PC-9 (cell line): ENCODE data around the gene METTL8. TPM values are rescaled to one million over a fixed set of nuclear protein-coding genes. Genes with fewer than 3 reads are reported as not detected.

Experiments used
- BruUV-seq: library from RNA; stranded (reverse); fragments of 400-500 nt; replicated peaks from 2 replicates; lab custom pipeline; 2021; lab: Mats Ljungman, UMichigan
- CTCF ChIA-PET: fragments of 300-600 bp; sonication (Branson Sonifier 250); formaldehyde crosslinking; loops from one replicate; lab custom pipeline; 2022; ENCODE audit warnings: antibody characterized with exemption; lab: Charles Lee
- POLR2A ChIA-PET: fragments of 300-600 bp; sonication (Branson Sonifier 250); formaldehyde crosslinking; loops from one replicate; lab custom pipeline; 2022; ENCODE audit warnings: antibody characterized with exemption; ENCODE audit not compliant: unreplicated experiment; lab: Charles Lee
- DNase-seq, 2 experiments: peaks; one replicate each; pipeline versions ENCODE4 v3.0.0 to v3.0.0-alpha.2; 2015 to 2022; ENCODE audit warnings: mixed read lengths in 1 of 2
- H2AFZ ChIP-seq: fragments of 200-600 bp; sonication (generic); 2 replicates; pipeline ENCODE4 v1.8.1; 2017; ENCODE audit warnings: antibody characterized with exemption
- H3F3A ChIP-seq: fragments of 200-600 bp; sonication (generic); 2 replicates; pipeline ENCODE4 v1.8.1; 2017; ENCODE audit warnings: antibody characterized with exemption, mild to moderate bottlenecking, low read depth; ENCODE audit not compliant: insufficient read depth
- H3K27ac ChIP-seq: fragments of 200-600 bp; sonication (generic); 2 replicates; pipeline ENCODE4 v1.6.1; 2016; ENCODE audit warnings: mixed run types
- H3K27me3 ChIP-seq: fragments of 200-600 bp; sonication (generic); 2 replicates; pipeline ENCODE4 v1.6.1; 2016; ENCODE audit warnings: low read depth, mixed run types; ENCODE audit not compliant: insufficient read depth
- H3K36me3 ChIP-seq: fragments of 200-600 bp; sonication (generic); 2 replicates; pipeline ENCODE4 v1.6.1; 2016; ENCODE audit warnings: low read depth, mixed run types
- H3K4me1 ChIP-seq: fragments of 200-600 bp; sonication (generic); replicated peaks from 2 replicates; pipeline ENCODE4 v1.6.1; 2016; ENCODE audit warnings: mixed run types; ENCODE audit not compliant: insufficient read depth
- H3K4me2 ChIP-seq: fragments of 200-600 bp; sonication (generic); 2 replicates; pipeline ENCODE4 v1.6.1; 2017; ENCODE audit warnings: mixed run types
- H3K4me3 ChIP-seq: fragments of 200-600 bp; sonication (generic); 2 replicates; pipeline ENCODE4 v1.6.1; 2016; ENCODE audit warnings: mixed run types
- H3K79me2 ChIP-seq: fragments of 200-600 bp; sonication (generic); 2 replicates; pipeline ENCODE4 v1.6.1; 2017; ENCODE audit warnings: low read depth, mixed run types
- H3K9me2 ChIP-seq: fragments of 200-600 bp; sonication (generic); 2 replicates; pipeline ENCODE4 v1.8.1; 2017; ENCODE audit warnings: mild to moderate bottlenecking; ENCODE audit not compliant: insufficient read depth
- H3K9me3 ChIP-seq: fragments of 200-600 bp; sonication (generic); 2 replicates; pipeline ENCODE4 v1.8.1; 2016; ENCODE audit warnings: low read depth; ENCODE audit not compliant: insufficient read depth
- H4K20me1 ChIP-seq: fragments of 200-600 bp; sonication (generic); 2 replicates; pipeline ENCODE4 v1.8.1; 2017; ENCODE audit not compliant: insufficient read depth
- CTCF ChIP-seq: fragments of 200-600 bp; sonication (generic); conservative IDR thresholded peaks from 2 replicates; pipeline ENCODE4 v1.6.1; 2017; ENCODE audit warnings: mixed run types, antibody characterized with exemption, mild to moderate bottlenecking, moderate library complexity
- EZH2 ChIP-seq: fragments of 200-600 bp; sonication (generic); IDR thresholded peaks from 2 replicates; pipeline ENCODE4 v1.8.0; 2017; ENCODE audit warnings: antibody characterized with exemption, low read depth
- intact Hi-C: fragments of 100-400 bp; cut with micrococcal nuclease; formaldehyde crosslinking; loops from one replicate; pipeline ENCODE4 v1.10.0; 2022; ENCODE audit not compliant: unreplicated experiment
- total RNA-seq: library from RNA; stranded (reverse); gene quantifications from 2 replicates; pipeline ENCODE4 v1.2.3, GENCODE V29; 2021

METTL8 gene
- total RNA-seq, 1 experiment from 2014 or later: 21.8 TPM

GRCh38 chr2:171412571-171413175 lies 21.1 kb downstream of the METTL8 start:
- no peak for TF ChIP-seq EZH2
- no peak for TF ChIP-seq CTCF
- no peaks in the 10 kb centered on the region for H3K27me3 ChIP-seq
- intact Hi-C loops: loop anchor here (5.0 kb wide), 1 partner anchor 380 kb away; no protein-coding TSS in a partner anchor
- H3K4me1 ChIP-seq: peaks cover 22% of the 10 kb centered on the region
- ChIA-PET POLR2A (no interaction called here), CTCF (interaction anchor here (0.7 kb wide), 1 partner anchor 276 kb away, joined by 4 read pairs; no protein-coding TSS in a partner anchor)
- H3K79me2 ChIP-seq: peaks cover 9% of the 10 kb centered on the region
- H4K20me1 ChIP-seq: no peaks in the 10 kb centered on the region
- H3K4me2 ChIP-seq: no peak overlapping the region
- H3F3A ChIP-seq: peaks cover 9% of the 10 kb centered on the region
- H3K9me2 ChIP-seq: no peaks in the 10 kb centered on the region; the same call in 1 of the 2 replicates
- no TSS peak for BruUV-seq
- no peaks in the 10 kb centered on the region for H3K36me3 ChIP-seq
- no peak overlapping the region for H2AFZ ChIP-seq
- H3K4me3 ChIP-seq: no peak overlapping the region
- no peak overlapping the region for H3K27ac ChIP-seq
- no peak for DNase-seq
- H3K9me3 ChIP-seq: no peaks in the 10 kb centered on the region

GRCh38 chr2:171411791-171412483 lies 21.9 kb downstream of the METTL8 start:
- no peaks in the 10 kb centered on the region for H3K9me3 ChIP-seq
- DNase-seq: no peak
- H3K36me3 ChIP-seq: no peaks in the 10 kb centered on the region
- H3K4me3 ChIP-seq: no peak overlapping the region
- ChIA-PET POLR2A (no interaction called here), CTCF (no interaction called here)
- H3F3A ChIP-seq: peaks cover 7% of the 10 kb centered on the region
- no peaks in the 10 kb centered on the region for H4K20me1 ChIP-seq
- H3K9me2 ChIP-seq: no peaks in the 10 kb centered on the region; the same call in 1 of the 2 replicates
- no TSS peak for BruUV-seq
- H3K27me3 ChIP-seq: no peaks in the 10 kb centered on the region
- TF ChIP-seq EZH2: no peak
- TF ChIP-seq CTCF: no peak
- no peak overlapping the region for H3K4me2 ChIP-seq
- intact Hi-C loops: loop anchor here (5.0 kb wide), 1 partner anchor 380 kb away; no protein-coding TSS in a partner anchor
- no peak overlapping the region for H2AFZ ChIP-seq
- H3K27ac ChIP-seq: no peak overlapping the region
- H3K79me2 ChIP-seq: peaks cover 14% of the 10 kb centered on the region
- H3K4me1 ChIP-seq: peaks cover 22% of the 10 kb centered on the region

- intact Hi-C loops: loop anchor here (5.0 kb wide), 1 partner anchor 379 kb away; no protein-coding TSS in a partner anchor
- CTCF ChIA-PET: interaction anchor here (0.6 kb wide), 1 partner anchor 215 kb away, joined by 4 read pairs; no protein-coding TSS in a partner anchor
Measured at GRCh38 chr2:171411214-171411613, 22.6 kb downstream of the METTL8 start.

More at GRCh38 chr2:171411214-171411613, 22.6 kb downstream of the METTL8 start:
- Histone ChIP-seq H4K20me1 (no peaks in the 10 kb centered on the region), H3K9me2 (no peaks in the 10 kb centered on the region; the same call in 1 of the 2 replicates), H3K36me3 (no peaks in the 10 kb centered on the region), H3K79me2 (peaks cover 14% of the 10 kb centered on the region), H3K27ac (no peak overlapping the region; the same call in 1 of the 2 replicates), H3K4me3 (no peak overlapping the region), H3K27me3 (no peaks in the 10 kb centered on the region), H2AFZ (no peak overlapping the region), H3K9me3 (peaks cover 7% of the 10 kb centered on the region; the same call in 1 of the 2 replicates), H3K4me2 (no peak overlapping the region), H3F3A (no peaks in the 10 kb centered on the region; the same call in 1 of the 2 replicates), H3K4me1 (peaks cover 22% of the 10 kb centered on the region)
- no TSS peak for BruUV-seq
- POLR2A ChIA-PET: no interaction called here
- TF ChIP-seq CTCF (no peak), EZH2 (no peak)
- DNase-seq: no peak
